Astrocyte (in vitro differentiated cells and primary cell): ENCODE measurements around the gene SLC4A9. TPM values are rescaled to one million over a fixed set of nuclear protein-coding genes. Genes with fewer than 3 reads are reported as not detected.

ENCODE experiments used
- DNase-seq: peaks from one replicate; pipeline ENCODE4 v3.0.0-alpha.2; 2010; ENCODE audit warnings: low read depth
- FAIRE-seq: peaks from 2 replicates; lab custom pipeline; 2011; peaks lifted over from hg19 to GRCh38; lab: Jason Lieb, UNC
- H2AFZ ChIP-seq: 2 replicates; pipeline ENCODE4 v1.6.0; 2012; ENCODE audit warnings: low read depth, low read length, inconsistent platforms
- H3K27ac ChIP-seq: 2 replicates; pipeline ENCODE4 v1.5.1; 2011; ENCODE audit warnings: low read depth, low read length, inconsistent platforms
- H3K27me3 ChIP-seq: 2 replicates; pipeline ENCODE4 v1.6.0; 2011; ENCODE audit warnings: low read length, inconsistent platforms; ENCODE audit not compliant: insufficient read depth
- H3K36me3 ChIP-seq: 2 replicates; pipeline ENCODE4 v1.5.1; 2011; ENCODE audit warnings: low read length, inconsistent platforms; ENCODE audit not compliant: insufficient read depth
- H3K4me1 ChIP-seq: 2 replicates; pipeline ENCODE4 v1.5.1; 2011; ENCODE audit warnings: low read length, inconsistent platforms; ENCODE audit not compliant: insufficient read depth
- H3K4me2 ChIP-seq: 2 replicates; pipeline ENCODE4 v1.6.0; 2012; ENCODE audit warnings: low read length, inconsistent platforms
- H3K4me3 ChIP-seq: 2 replicates; pipeline ENCODE4 v1.5.1; 2011; ENCODE audit warnings: low read depth, mild to moderate bottlenecking, low read length, inconsistent platforms; ENCODE audit not compliant: insufficient read depth
- H3K79me2 ChIP-seq: 2 replicates; pipeline ENCODE4 v1.6.0; 2012; ENCODE audit warnings: mild to moderate bottlenecking, low read length, inconsistent platforms; ENCODE audit not compliant: insufficient read depth
- H3K9ac ChIP-seq: 2 replicates; pipeline ENCODE4 v1.6.0; 2012; ENCODE audit warnings: mild to moderate bottlenecking, low read length, inconsistent platforms
- H3K9me3 ChIP-seq: 2 replicates; pipeline ENCODE4 v1.5.1; 2012; ENCODE audit warnings: low read depth, mild to moderate bottlenecking, low read length, inconsistent platforms; ENCODE audit not compliant: insufficient read depth
- H4K20me1 ChIP-seq: 2 replicates; pipeline ENCODE4 v1.6.0; 2012; ENCODE audit warnings: low read length, inconsistent platforms; ENCODE audit not compliant: insufficient read depth
- H3K27ac Mint-ChIP-seq: one replicate; pipeline ENCODE4 v1.8.0; 2021; ENCODE audit warnings: mild to moderate bottlenecking, mixed read lengths; ENCODE audit not compliant: unreplicated experiment
- H3K27me3 Mint-ChIP-seq: one replicate; pipeline ENCODE4 v1.8.0; 2021; ENCODE audit warnings: low read depth, mixed read lengths; ENCODE audit not compliant: unreplicated experiment
- H3K36me3 Mint-ChIP-seq: one replicate; pipeline ENCODE4 v1.8.0; 2021; ENCODE audit warnings: low read depth, mixed read lengths; ENCODE audit not compliant: unreplicated experiment
- H3K4me1 Mint-ChIP-seq: one replicate; pipeline ENCODE4 v1.8.0; 2021; ENCODE audit warnings: low read depth, mixed read lengths; ENCODE audit not compliant: unreplicated experiment
- H3K4me3 Mint-ChIP-seq: one replicate; pipeline ENCODE4 v1.8.0; 2021; ENCODE audit warnings: mild to moderate bottlenecking, moderate library complexity, mixed read lengths; ENCODE audit not compliant: unreplicated experiment
- H3K9me3 Mint-ChIP-seq: one replicate; pipeline ENCODE4 v1.8.0; 2021; ENCODE audit warnings: mild to moderate bottlenecking, mixed read lengths; ENCODE audit not compliant: unreplicated experiment
- EZH2 ChIP-seq: IDR thresholded peaks from 2 replicates; pipeline ENCODE4 v1.6.1; 2012; ENCODE audit warnings: mild to moderate bottlenecking, low read length, inconsistent platforms; ENCODE audit not compliant: insufficient read depth
- total RNA-seq: library from RNA; stranded (reverse); gene quantifications from 2 replicates; pipeline ENCODE4 v1.2.1, GENCODE V29; 2021
- TF ChIP-seq, protein P1 (sequence below): IDR thresholded peaks from 2 replicates; pipeline ENCODE4 v1.5.1; 2011; ENCODE audit warnings: low read depth, mild to moderate bottlenecking, inconsistent platforms, low read length, moderate library complexity; ENCODE audit not compliant: insufficient read depth

SLC4A9 gene
- total RNA-seq, 1 donor from 2014 or later: 0.25 TPM

DNA sequence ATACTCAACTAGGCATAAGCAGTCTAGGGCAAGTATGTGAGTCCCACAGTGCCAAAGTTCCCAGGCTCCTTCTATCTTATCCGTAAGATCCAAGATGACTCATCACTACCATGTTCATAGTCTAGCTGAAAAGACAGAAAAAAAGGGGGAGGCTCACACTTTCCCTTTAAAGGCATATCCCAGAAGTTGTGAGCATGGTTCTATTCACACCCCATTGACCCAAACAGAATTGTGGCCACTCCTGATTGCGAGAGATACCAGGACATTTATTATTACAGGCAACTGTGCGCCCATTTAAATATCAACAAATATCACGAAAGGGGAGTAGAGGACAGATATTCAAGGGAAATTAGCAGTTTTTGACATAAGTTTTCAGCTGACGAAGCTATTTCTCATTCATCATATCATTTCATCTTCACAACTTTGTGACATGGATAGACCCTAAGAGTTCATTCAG lies 49.0 kb upstream of the SLC4A9 start:
- H3K79me2 ChIP-seq: no peaks in the 10 kb centered on the region
- no peaks in the 10 kb centered on the region for H4K20me1 ChIP-seq
- no peaks in the 10 kb centered on the region for H3K9me3 Mint-ChIP-seq
- peak overlapping the region; percentile 98 for H3K27ac ChIP-seq
- H2AFZ ChIP-seq: no peak overlapping the region
- H3K4me2 ChIP-seq: peak overlapping the region; percentile 81
- no peak overlapping the region for H3K4me3 ChIP-seq
- H3K27ac Mint-ChIP-seq: peak overlapping the region; percentile 97
- TF ChIP-seq, protein P1, sequence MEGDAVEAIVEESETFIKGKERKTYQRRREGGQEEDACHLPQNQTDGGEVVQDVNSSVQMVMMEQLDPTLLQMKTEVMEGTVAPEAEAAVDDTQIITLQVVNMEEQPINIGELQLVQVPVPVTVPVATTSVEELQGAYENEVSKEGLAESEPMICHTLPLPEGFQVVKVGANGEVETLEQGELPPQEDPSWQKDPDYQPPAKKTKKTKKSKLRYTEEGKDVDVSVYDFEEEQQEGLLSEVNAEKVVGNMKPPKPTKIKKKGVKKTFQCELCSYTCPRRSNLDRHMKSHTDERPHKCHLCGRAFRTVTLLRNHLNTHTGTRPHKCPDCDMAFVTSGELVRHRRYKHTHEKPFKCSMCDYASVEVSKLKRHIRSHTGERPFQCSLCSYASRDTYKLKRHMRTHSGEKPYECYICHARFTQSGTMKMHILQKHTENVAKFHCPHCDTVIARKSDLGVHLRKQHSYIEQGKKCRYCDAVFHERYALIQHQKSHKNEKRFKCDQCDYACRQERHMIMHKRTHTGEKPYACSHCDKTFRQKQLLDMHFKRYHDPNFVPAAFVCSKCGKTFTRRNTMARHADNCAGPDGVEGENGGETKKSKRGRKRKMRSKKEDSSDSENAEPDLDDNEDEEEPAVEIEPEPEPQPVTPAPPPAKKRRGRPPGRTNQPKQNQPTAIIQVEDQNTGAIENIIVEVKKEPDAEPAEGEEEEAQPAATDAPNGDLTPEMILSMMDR: no peak
- no peak for TF ChIP-seq EZH2
- H3K36me3 Mint-ChIP-seq: no peaks in the 10 kb centered on the region
- no peaks in the 10 kb centered on the region for H3K27me3 ChIP-seq
- H3K9me3 ChIP-seq: no peaks in the 10 kb centered on the region
- DNase-seq (peak; percentile 96), FAIRE-seq (peak; percentile 29)
- H3K9ac ChIP-seq: peak overlapping the region; percentile 84
- no peak overlapping the region for H3K4me3 Mint-ChIP-seq
- H3K4me1 Mint-ChIP-seq: peaks cover 35% of the 10 kb centered on the region
- H3K27me3 Mint-ChIP-seq: no peaks in the 10 kb centered on the region
- H3K36me3 ChIP-seq: no peaks in the 10 kb centered on the region
- H3K4me1 ChIP-seq: peaks cover 46% of the 10 kb centered on the region

DNA sequence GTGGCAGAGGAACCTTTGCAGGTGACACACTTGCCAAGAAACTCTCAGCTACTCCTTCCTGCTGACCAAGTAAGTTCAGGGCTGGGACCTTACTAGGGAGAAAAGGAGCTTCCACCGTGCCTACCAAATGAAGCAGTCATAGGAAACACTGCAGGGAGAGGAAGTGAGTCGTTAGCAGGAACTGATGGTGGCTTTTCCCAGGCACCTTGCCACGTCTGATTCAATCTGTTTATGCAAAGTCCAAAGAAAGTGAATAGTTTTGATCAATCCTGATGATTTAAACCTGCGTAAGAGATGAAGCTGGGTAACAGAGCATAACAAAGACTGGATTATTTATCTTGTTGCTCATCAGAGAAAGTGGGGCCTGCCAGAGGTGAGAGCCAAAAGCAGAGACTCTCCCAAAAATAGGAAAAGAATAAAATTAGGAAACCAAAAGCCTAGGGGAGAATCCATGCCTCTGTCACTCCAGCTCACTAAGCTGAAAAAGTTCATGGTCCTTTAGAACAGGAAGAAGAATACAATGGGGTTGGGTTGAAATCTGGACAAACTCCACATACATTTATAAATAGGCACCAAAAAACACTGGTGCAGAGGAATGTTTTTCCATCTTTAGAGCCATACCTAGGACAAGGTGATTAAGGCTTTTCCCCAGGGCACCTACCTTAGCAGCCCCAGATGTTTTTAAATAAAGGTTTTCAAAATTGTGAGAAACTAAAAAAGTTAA lies 47.8 kb upstream of the SLC4A9 start:
- Histone ChIP-seq H3K27me3 (no peaks in the 10 kb centered on the region), H3K9ac (peak overlapping the region; percentile 84), H3K9me3 (no peaks in the 10 kb centered on the region), H3K4me1 (peaks cover 46% of the 10 kb centered on the region), H3K4me2 (peak overlapping the region; percentile 81), H3K27ac (peak overlapping the region; percentile 98), H3K4me3 (peak overlapping the region; percentile 31), H3K36me3 (no peaks in the 10 kb centered on the region), H4K20me1 (no peaks in the 10 kb centered on the region), H2AFZ (no peak overlapping the region), H3K79me2 (no peaks in the 10 kb centered on the region)
- Mint-ChIP-seq H3K27me3 (no peaks in the 10 kb centered on the region), H3K36me3 (no peaks in the 10 kb centered on the region), H3K27ac (peak overlapping the region; percentile 97), H3K4me1 (peaks cover 35% of the 10 kb centered on the region), H3K9me3 (no peaks in the 10 kb centered on the region), H3K4me3 (peak overlapping the region; percentile 41)
- TF ChIP-seq EZH2: no peak
- TF ChIP-seq, protein P1: no peak
- FAIRE-seq (peak; percentile 89), DNase-seq (peak; percentile 98)

DNA sequence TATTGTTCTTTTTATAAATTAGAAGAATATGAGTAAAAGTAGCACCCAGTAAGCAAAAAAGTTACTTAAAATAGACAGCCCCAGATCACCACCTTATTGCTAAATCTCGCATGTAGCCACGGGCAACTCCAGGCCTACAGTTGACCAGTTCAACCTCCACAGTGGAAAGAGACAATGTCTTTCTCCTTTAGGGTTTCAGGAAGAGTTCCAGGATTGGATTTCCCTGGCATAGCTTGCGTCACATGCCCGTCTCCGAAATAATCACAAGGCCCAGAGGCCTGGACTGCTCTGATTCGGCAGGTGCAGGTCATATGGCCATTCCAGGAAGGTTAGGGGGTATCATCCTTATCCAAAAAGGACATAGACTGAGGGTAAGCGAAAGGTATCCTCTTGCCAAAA lies 47.2 kb upstream of the SLC4A9 start:
- no peak for FAIRE-seq
- H3K36me3 ChIP-seq: no peaks in the 10 kb centered on the region
- H2AFZ ChIP-seq: no peak overlapping the region
- H3K27ac ChIP-seq: peak overlapping the region; percentile 98
- H3K4me3 ChIP-seq: no peak overlapping the region
- Mint-ChIP-seq H3K27me3 (no peaks in the 10 kb centered on the region), H3K27ac (peak overlapping the region; percentile 97), H3K36me3 (no peaks in the 10 kb centered on the region), H3K9me3 (no peaks in the 10 kb centered on the region), H3K4me3 (no peak overlapping the region), H3K4me1 (peaks cover 40% of the 10 kb centered on the region)
- no peaks in the 10 kb centered on the region for H3K79me2 ChIP-seq
- no peak for TF ChIP-seq EZH2
- TF ChIP-seq, protein P1: no peak
- no peaks in the 10 kb centered on the region for H3K27me3 ChIP-seq
- no peaks in the 10 kb centered on the region for H3K9me3 ChIP-seq
- no peak for DNase-seq
- H3K4me1 ChIP-seq: peaks cover 50% of the 10 kb centered on the region
- peak overlapping the region; percentile 84 for H3K9ac ChIP-seq
- H4K20me1 ChIP-seq: no peaks in the 10 kb centered on the region
- peak overlapping the region; percentile 81 for H3K4me2 ChIP-seq
